Activated CD4-positive, alpha-beta memory T cell treated with anti-CD3 and anti-CD28 coated beads for 36 hours (primary cell): ENCODE measurements around the gene MARCHF10. TPM values are rescaled to one million over a fixed set of nuclear protein-coding genes. Genes with fewer than 3 reads are reported as not detected.
"Not testable (repeated sequence)": the region's sequence is repeated elsewhere in the genome, so short reads cannot be mapped to it uniquely, and the experiment has no call there.

Source experiments
- CTCF ChIA-PET: fragments of 350-600 bp; sonication (Branson Sonifier 250); formaldehyde crosslinking; loops from one replicate; lab custom pipeline; 2021; ENCODE audit warnings: antibody characterized with exemption, inconsistent platforms; lab: Charles Lee
- POLR2A ChIA-PET: fragments of 350-600 bp; sonication (Branson Sonifier 250); formaldehyde crosslinking; loops from one replicate; lab custom pipeline; 2021; ENCODE audit warnings: antibody characterized with exemption; lab: Charles Lee
- DNase-seq: peaks from one replicate; pipeline ENCODE4 v3.0.0-alpha.2; 2020
- H3K27ac Mint-ChIP-seq: one replicate; pipeline ENCODE4 v1.8.0; 2021; ENCODE audit warnings: mixed read lengths
- H3K27me3 Mint-ChIP-seq: one replicate; pipeline ENCODE4 v1.8.0; 2021; ENCODE audit warnings: mixed read lengths
- H3K36me3 Mint-ChIP-seq: one replicate; pipeline ENCODE4 v1.8.0; 2021; ENCODE audit warnings: mixed read lengths
- H3K4me1 Mint-ChIP-seq: one replicate; pipeline ENCODE4 v1.8.0; 2021; ENCODE audit warnings: low read depth, mixed read lengths
- H3K4me3 Mint-ChIP-seq: one replicate; pipeline ENCODE4 v1.8.0; 2021; ENCODE audit warnings: mild to moderate bottlenecking, mixed read lengths
- H3K9me3 Mint-ChIP-seq: one replicate; pipeline ENCODE4 v1.8.0; 2021; ENCODE audit warnings: mixed read lengths
- intact Hi-C: fragments of 100-400 bp; cut with micrococcal nuclease; formaldehyde crosslinking; loops from one replicate; pipeline ENCODE4 v1.15.1; 2023
- total RNA-seq, 2 experiments: library from RNA; stranded (reverse); gene quantifications; one replicate each; pipeline ENCODE4 v1.2.3, GENCODE V29; 2021

The MARCHF10 gene, protein sequence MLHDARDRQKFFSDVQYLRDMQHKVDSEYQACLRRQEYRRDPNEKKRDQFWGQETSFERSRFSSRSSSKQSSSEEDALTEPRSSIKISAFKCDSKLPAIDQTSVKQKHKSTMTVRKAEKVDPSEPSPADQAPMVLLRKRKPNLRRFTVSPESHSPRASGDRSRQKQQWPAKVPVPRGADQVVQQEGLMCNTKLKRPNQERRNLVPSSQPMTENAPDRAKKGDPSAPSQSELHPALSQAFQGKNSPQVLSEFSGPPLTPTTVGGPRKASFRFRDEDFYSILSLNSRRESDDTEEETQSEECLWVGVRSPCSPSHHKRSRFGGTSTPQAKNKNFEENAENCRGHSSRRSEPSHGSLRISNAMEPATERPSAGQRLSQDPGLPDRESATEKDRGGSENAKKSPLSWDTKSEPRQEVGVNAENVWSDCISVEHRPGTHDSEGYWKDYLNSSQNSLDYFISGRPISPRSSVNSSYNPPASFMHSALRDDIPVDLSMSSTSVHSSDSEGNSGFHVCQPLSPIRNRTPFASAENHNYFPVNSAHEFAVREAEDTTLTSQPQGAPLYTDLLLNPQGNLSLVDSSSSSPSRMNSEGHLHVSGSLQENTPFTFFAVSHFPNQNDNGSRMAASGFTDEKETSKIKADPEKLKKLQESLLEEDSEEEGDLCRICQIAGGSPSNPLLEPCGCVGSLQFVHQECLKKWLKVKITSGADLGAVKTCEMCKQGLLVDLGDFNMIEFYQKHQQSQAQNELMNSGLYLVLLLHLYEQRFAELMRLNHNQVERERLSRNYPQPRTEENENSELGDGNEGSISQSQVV
- not detected for total RNA-seq

DNA sequence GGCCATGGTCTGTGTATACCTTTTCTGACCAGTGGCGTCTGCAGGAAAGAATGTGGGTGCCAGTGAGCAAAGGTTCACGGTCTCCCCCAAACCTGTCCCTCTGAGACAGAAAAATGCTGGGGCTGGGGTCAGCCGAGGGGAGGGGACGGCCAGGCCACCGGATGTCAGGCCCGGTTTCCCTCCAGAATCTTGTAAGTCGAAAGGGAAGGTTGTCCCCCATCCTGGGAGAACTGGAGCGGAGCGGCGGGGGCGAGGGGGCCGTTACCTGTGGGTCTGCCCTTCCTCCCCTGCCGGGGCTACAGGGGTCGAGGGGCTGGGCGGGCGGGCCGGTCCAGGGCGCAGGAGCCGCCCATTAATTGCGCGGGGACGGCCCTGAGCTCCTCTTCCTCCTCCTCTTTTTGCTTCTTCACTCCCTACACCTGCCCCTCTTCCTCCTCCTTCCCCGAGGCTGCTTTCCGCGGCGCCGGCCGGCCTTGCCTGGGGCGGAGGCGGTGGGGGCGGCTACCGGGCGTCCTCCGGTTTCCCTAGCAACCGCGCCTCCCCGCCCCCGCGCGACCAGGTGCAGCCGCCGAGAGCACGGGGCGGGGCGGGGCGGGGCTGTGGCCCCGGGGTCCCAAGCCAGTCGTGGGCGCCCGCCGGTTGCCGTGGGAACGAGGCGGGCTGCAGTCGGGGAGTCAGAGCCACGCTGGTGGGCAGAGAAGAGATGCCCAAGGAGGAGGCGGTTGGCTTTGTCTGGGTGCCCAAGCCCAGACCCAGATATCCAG, at the start of gene MARCHF10:
TSS of gene MARCHF10 (minus strand) at position 503 of the 764 bp plus-strand sequence. CDS start 6,579 bp downstream, outside the sequence.
- H3K27me3 Mint-ChIP-seq = peaks cover 42% of the 10 kb centered on the region
- H3K36me3 Mint-ChIP-seq = no peaks in the 10 kb centered on the region
- no peak within 1 kb of the TSS for H3K27ac Mint-ChIP-seq
- peaks cover 10% of the 10 kb centered on the region for H3K4me1 Mint-ChIP-seq
- intact Hi-C loops = no loop called here
- no peak within 1 kb of the TSS for H3K4me3 Mint-ChIP-seq
- ChIA-PET POLR2A (no interaction called here), CTCF (no interaction called here)
- H3K9me3 Mint-ChIP-seq = no peaks in the 10 kb centered on the region
- peak; percentile 34 for DNase-seq

DNA sequence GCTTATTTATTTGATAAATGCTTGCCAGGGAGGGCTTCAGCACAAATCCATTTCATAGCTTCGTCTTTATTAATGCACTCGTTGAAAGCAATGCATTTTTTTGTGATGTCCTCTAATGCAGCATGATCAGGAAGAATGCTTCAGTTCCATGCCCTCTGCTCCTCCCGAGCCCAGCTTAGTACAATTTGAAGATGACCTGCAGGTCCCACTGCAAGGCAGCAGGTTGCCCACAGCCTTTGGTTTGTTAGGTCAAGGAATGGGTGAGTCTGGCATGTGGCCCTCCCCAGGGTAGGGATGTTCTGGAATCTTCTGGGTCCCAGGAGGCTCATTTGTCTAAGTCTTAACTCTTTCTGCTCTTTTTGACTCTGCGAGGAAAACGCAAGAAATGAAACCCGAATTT, 49.4 kb upstream of the MARCHF10 start:
- Mint-ChIP-seq H3K27ac (no peak overlapping the region), H3K27me3 (peaks cover 1% of the 10 kb centered on the region), H3K4me1 (no peaks in the 10 kb centered on the region), H3K36me3 (no peaks in the 10 kb centered on the region), H3K9me3 (no peaks in the 10 kb centered on the region), H3K4me3 (no peak overlapping the region)
- intact Hi-C loops = no loop called here
- POLR2A ChIA-PET = no interaction called here
- CTCF ChIA-PET = no interaction called here
- no peak for DNase-seq

DNA sequence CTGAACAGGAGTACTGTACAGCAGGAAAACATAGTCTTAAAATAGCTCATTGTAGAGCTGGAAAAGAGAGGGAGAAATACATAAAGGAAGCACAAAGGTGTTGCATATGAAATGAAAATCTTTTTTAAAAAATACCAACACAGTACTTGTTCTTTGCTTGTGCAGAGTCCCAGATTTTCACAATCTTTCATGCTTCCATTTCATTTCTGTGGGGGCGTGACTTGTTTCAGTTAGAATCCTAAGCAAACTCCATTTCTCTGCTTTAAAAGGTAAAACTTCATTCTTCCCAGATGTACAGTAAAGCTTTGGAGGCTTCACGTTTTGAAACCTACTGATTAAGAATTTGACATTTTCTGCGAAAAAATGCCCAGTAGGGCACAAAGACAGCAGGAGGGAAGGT, 48.5 kb upstream of the MARCHF10 start:
- ChIA-PET POLR2A (no interaction called here), CTCF (no interaction called here)
- Mint-ChIP-seq H3K4me1 (no peaks in the 10 kb centered on the region), H3K27me3 (peaks cover 6% of the 10 kb centered on the region), H3K9me3 (no peaks in the 10 kb centered on the region), H3K27ac (no peak overlapping the region), H3K36me3 (no peaks in the 10 kb centered on the region), H3K4me3 (no peak overlapping the region)
- DNase-seq = no peak
- intact Hi-C loops = no loop called here

DNA sequence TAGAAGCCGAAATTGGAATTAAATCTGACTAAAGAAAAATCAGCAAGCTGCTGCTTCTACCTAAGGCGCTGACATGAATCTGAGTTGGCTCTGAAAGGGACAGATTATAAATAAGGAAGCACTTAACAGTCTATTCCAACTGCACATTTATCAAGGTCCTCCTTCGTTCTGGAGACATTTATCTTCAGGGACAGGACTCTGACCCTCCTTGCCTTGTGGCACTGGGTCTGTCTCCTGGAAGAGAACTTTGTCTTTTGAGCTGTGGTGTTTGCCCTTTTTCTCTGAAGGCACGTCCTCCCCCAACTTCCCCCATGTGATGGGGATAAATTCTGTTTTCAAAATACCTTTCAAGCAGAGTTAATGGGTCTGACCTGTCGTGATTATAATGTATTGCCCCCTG, 47.0 kb upstream of the MARCHF10 start:
- H3K27ac Mint-ChIP-seq = no peak overlapping the region
- H3K4me3 Mint-ChIP-seq = no peak overlapping the region
- H3K9me3 Mint-ChIP-seq = no peaks in the 10 kb centered on the region
- ChIA-PET CTCF (no interaction called here), POLR2A (no interaction called here)
- H3K4me1 Mint-ChIP-seq = no peaks in the 10 kb centered on the region
- DNase-seq = no peak
- no peaks in the 10 kb centered on the region for H3K36me3 Mint-ChIP-seq
- peaks cover 6% of the 10 kb centered on the region for H3K27me3 Mint-ChIP-seq
- intact Hi-C loops = no loop called here

DNA sequence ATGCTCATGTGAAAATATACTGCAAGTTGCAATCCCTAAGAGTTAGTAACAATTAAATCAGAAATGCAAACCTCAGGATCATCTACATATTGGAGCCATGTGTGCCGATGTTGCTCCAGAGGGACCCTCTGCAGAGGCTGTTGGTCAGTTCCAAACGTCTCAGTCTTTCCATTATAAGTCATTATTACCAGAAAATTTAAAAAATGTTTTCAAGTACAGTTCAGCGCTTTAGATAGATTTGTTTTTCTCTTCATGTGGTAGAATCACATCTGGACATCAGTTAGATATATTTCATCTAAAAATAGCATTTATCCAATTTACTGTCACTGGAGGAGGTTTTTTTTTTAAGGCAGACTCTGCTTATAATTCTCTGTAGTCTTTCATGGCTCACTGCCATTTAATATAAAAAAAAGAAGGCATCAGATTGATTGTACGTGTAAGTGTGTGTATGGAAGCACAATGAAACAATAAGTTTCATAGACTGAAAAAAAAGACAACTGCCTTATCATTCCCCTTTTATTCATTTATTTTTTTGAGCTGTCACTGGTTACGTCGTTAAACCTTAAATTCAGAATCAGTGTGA, 46.1 kb upstream of the MARCHF10 start:
- ChIA-PET POLR2A (no interaction called here), CTCF (no interaction called here)
- H3K36me3 Mint-ChIP-seq = no peaks in the 10 kb centered on the region
- H3K4me1 Mint-ChIP-seq = no peaks in the 10 kb centered on the region
- H3K4me3 Mint-ChIP-seq = no peak overlapping the region
- DNase-seq = no peak
- no peak overlapping the region for H3K27ac Mint-ChIP-seq
- H3K27me3 Mint-ChIP-seq = peaks cover 10% of the 10 kb centered on the region
- intact Hi-C loops = no loop called here
- no peaks in the 10 kb centered on the region for H3K9me3 Mint-ChIP-seq

DNA sequence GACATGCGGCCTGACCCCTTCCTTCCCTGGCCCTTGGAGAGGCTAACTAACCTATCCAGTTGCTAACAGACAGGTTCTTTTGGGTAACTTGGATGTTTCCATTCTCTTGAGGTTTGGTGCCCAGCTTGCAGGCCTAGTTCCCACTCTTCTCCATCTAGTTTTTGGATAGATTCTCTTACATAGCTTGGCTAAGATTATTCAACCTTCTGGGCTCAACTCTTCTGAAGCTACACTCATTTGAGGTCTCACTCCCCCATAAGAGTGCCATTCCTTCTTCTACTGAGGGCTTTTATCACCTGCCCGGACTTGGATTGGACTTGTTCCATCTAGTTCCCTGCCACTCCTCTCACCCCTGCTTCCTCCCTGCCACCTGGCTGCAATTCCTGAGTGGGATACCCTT, 44.1 kb upstream of the MARCHF10 start:
- intact Hi-C loops = no loop called here
- no peaks in the 10 kb centered on the region for H3K36me3 Mint-ChIP-seq
- DNase-seq = no peak
- H3K27me3 Mint-ChIP-seq = peaks cover 9% of the 10 kb centered on the region
- H3K4me3 Mint-ChIP-seq = no peak overlapping the region
- no peaks in the 10 kb centered on the region for H3K9me3 Mint-ChIP-seq
- POLR2A ChIA-PET = no interaction called here
- H3K4me1 Mint-ChIP-seq = no peaks in the 10 kb centered on the region
- CTCF ChIA-PET = no interaction called here
- no peak overlapping the region for H3K27ac Mint-ChIP-seq

DNA sequence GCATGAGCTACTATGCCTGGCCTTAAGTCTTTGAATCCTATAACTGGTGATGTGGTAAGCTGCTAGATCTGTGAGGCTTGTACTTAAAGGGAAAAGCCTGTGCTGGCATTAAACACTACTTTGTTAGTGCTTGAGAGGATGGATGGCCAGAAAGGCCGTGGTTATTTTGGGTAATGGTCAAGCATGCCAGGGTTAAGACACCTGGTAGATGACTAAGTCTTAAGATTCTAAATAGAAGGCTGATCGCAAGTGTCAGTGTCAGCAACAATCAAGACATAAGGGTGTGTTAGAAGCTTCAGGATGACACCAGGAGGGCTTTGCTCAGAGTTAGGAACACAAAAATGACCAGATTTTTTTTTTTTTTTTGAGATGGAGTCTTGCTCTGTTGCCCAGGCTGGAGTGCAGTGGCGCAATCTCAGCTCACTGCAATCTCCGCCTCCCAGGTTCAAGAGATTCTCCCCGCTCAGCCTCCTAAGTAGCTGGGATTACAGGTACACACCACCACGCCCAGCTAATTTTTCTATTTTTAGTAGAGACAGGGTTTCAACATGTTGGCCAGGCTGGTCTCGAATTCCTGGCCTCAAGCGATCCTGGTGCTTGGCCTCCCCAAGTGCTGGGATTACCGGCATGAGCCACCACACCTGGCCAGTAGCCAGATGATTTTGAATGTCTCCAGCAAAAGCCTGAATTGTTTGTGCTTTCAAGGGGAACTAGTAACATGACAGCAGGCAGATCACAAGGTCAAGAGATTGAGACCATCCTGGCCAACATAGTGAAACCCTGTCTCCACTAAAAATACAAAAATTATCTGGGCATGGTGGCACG, 41.7 kb upstream of the MARCHF10 start:
- H3K9me3 Mint-ChIP-seq, intact Hi-C loops, CTCF ChIA-PET, H3K27ac Mint-ChIP-seq, DNase-seq, H3K4me3 Mint-ChIP-seq, H3K36me3 Mint-ChIP-seq, H3K27me3 Mint-ChIP-seq, POLR2A ChIA-PET, H3K4me1 Mint-ChIP-seq: not testable (repeated sequence)

DNA sequence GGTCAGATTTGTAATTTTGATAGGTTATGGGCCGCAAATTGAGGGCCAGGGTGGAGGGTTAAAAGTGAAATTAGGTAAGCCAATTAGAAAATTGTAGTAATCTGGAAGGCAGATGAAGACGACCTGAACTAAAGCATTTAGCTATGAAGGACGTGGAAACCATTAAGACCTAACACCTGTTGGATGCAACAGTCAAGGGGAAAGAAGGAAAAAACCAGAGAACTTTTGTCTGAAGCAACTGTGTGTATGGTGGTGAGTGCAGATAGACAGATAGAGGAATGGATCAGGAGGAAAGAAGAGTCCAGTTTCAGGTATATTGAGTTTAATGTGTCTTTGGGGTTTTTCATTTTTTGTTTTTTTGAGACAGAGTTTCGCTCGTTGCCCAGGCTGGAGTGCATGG, 40.2 kb upstream of the MARCHF10 start:
- H3K9me3 Mint-ChIP-seq = no peaks in the 10 kb centered on the region
- no peaks in the 10 kb centered on the region for H3K36me3 Mint-ChIP-seq
- ChIA-PET CTCF (no interaction called here), POLR2A (no interaction called here)
- H3K4me3 Mint-ChIP-seq = no peak overlapping the region
- peaks cover 9% of the 10 kb centered on the region for H3K27me3 Mint-ChIP-seq
- no peak overlapping the region for H3K27ac Mint-ChIP-seq
- DNase-seq = no peak
- intact Hi-C loops = no loop called here
- no peaks in the 10 kb centered on the region for H3K4me1 Mint-ChIP-seq

DNA sequence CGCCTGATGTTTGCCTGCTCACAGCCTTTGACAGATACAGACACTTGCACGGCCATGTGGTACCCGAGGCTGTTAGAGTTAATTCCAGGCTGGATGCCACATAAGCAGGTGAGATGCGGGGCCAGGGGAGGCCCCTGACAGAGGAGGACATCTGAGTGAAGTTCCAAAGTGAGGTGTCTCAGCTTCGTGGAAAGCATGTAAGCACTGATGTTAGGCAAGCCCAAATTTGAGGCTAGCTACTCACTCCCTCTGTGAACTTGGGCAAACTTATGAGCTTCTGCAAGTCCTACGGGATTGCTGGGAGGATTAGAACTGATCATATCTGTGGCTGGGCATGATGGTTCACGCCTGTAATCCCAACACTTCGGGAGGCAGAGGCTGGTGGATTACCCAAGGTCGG, 39.3 kb upstream of the MARCHF10 start:
- no peaks in the 10 kb centered on the region for H3K9me3 Mint-ChIP-seq
- CTCF ChIA-PET = no interaction called here
- H3K4me1 Mint-ChIP-seq = no peaks in the 10 kb centered on the region
- POLR2A ChIA-PET = no interaction called here
- H3K27ac Mint-ChIP-seq = no peak overlapping the region
- DNase-seq = no peak
- H3K4me3 Mint-ChIP-seq = no peak overlapping the region
- peaks cover 9% of the 10 kb centered on the region for H3K27me3 Mint-ChIP-seq
- intact Hi-C loops = no loop called here
- no peaks in the 10 kb centered on the region for H3K36me3 Mint-ChIP-seq

DNA sequence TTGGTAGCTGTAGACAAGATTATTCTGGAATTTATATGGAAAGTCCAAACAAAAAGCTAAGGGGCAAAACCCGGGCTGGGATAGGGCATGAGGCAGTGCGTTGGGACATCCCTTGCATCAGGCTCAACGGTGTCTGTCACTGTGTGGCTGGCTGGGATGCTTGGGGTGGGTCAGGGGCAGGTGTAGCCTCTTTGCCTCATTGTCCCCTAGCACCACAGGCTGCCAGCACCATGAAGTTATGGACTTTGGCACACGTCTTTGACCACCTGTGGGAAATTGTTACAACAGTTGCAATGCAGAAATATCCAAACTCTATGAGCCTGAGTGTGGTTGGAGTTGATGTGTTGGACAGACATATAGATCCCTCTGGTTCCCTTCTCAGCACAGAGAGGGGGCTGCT, 32.8 kb upstream of the MARCHF10 start:
- Mint-ChIP-seq H3K4me1 (no peaks in the 10 kb centered on the region), H3K36me3 (no peaks in the 10 kb centered on the region), H3K27ac (no peak overlapping the region), H3K4me3 (no peak overlapping the region), H3K27me3 (peaks cover 13% of the 10 kb centered on the region), H3K9me3 (no peaks in the 10 kb centered on the region)
- ChIA-PET POLR2A (no interaction called here), CTCF (no interaction called here)
- intact Hi-C loops = no loop called here
- DNase-seq = no peak

DNA sequence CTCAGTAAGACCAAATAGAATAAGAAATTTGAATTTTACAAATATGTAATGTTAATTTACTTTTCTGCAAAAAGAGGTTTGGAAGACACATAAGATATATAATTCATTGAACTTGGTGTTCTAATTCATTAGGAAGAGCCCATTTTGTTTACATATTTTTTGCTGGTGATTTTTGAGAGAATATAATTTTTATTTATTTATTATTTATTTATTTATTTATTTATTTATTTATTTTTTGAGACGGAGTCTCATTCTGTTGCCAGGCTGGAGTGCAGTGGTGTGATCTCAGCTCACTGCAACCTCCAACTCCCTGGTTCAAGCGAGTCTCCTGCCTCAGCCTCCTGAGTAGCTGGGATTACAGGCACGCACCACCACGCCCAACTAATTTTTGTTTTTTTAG, 25.7 kb upstream of the MARCHF10 start:
- H3K4me1 Mint-ChIP-seq, H3K9me3 Mint-ChIP-seq, H3K36me3 Mint-ChIP-seq, CTCF ChIA-PET, H3K27ac Mint-ChIP-seq, DNase-seq, H3K4me3 Mint-ChIP-seq, intact Hi-C loops: not testable (repeated sequence)
- POLR2A ChIA-PET = interaction anchor here (0.8 kb wide), 1 partner anchor 157 kb away, joined by 3 read pairs; no protein-coding TSS in a partner anchor
- peaks cover 13% of the 10 kb centered on the region for H3K27me3 Mint-ChIP-seq
